ENCODE measurements around the gene MOSMO. TPM values are rescaled to one million over a fixed set of nuclear protein-coding genes. Genes with fewer than 3 reads are reported as not detected.

The MOSMO gene
- total and polyA plus RNA-seq, 4 donors, result 3.9 to 13.6 (median 4.5) TPM

- Histone ChIP-seq H3K4me1 (ENCODE audit: control insufficient read depth in 4 of 4, insufficient read depth in 4 of 4, low read length in 3 of 4) (no peaks in the 10 kb centered on the region), H3K27ac (ENCODE audit: low read depth in 1 of 2, low read length in 2 of 2) (no peak overlapping the region), H3K9ac (ENCODE audit: low read depth in 1 of 2, low read length in 2 of 2) (no peak overlapping the region), H3K36me3 (ENCODE audit: control insufficient read depth in 4 of 4, insufficient read depth in 3 of 4, low read depth in 1 of 4, low read length in 3 of 4) (peaks cover 0 to 4% (median 0%) of the 10 kb centered on the region in 4 donors), H3K9me3 (ENCODE audit: control insufficient read depth in 4 of 4, low read length in 3 of 4) (no peaks in the 10 kb centered on the region), H3K4me3 (ENCODE audit: low read depth in 1 of 3, low read length in 3 of 3) (no peak overlapping the region), H3K27me3 (ENCODE audit: control insufficient read depth in 4 of 4, insufficient read depth in 4 of 4, low read length in 3 of 4) (no peaks in the 10 kb centered on the region)
- no peak for TF ChIP-seq YY1 (IDR thresholded peaks at IDR 0.05)
- TF ChIP-seq JUND (IDR thresholded peaks at IDR 0.05), result no peak
- TF ChIP-seq MAX (IDR thresholded peaks at IDR 0.05), result no peak
- TF ChIP-seq HNF4A (conservative IDR thresholded peaks at IDR 0.05), result no peak
- TF ChIP-seq RAD21 (IDR thresholded peaks at IDR 0.05), result no peak
- no peak for TF ChIP-seq ZBTB33 (IDR thresholded peaks at IDR 0.05)
- TF ChIP-seq HNF4G (IDR thresholded peaks at IDR 0.05), result no peak
- no peak for TF ChIP-seq RXRA (IDR thresholded peaks at IDR 0.05)
- no peak for TF ChIP-seq EGR1 (IDR thresholded peaks at IDR 0.05; ENCODE audit: low read depth in 2 of 2)
- no peak for TF ChIP-seq SP1 (IDR thresholded peaks at IDR 0.05)
- no peak for TF ChIP-seq NR2F2 (IDR thresholded peaks at IDR 0.05)
- TF ChIP-seq REST (IDR thresholded peaks at IDR 0.05), result no peak
- TF ChIP-seq FOXA1 (IDR thresholded peaks at IDR 0.05), result no peak
- no peak for TF ChIP-seq CTCF (IDR thresholded peaks at IDR 0.05; ENCODE audit: low read depth, low read length, missing input control)
- TF ChIP-seq ATF3 (IDR thresholded peaks at IDR 0.05), result no peak
- no peak for TF ChIP-seq TAF1 (conservative IDR thresholded peaks at IDR 0.05)
- TF ChIP-seq GABPA (IDR thresholded peaks at IDR 0.05 in 1 of 2, conservative IDR thresholded peaks at IDR 0.05 in 1 of 2), result no peak
- no peak for TF ChIP-seq FOXA2 (IDR thresholded peaks at IDR 0.05)
- DNase-seq (ENCODE audit: low spot score), result no peak
- WGBS, result 69% methylated on average over 3 of the region's 3 CpGs
Measured at GRCh38 chr16:21990381-21990944, 17.4 kb upstream of the MOSMO start.

All from liver (tissue), 9 donors.